Spleen (tissue), 7 donors: ENCODE data around the gene SDK2.

Source experiments
- CTCF ChIP-seq, 11 experiments: fragments of 200-600 bp in 7 of 11; fragments of 450-650 bp in 4 of 11; sonication (generic) in 4 of 11; IDR thresholded peaks in 8 of 11; conservative IDR thresholded peaks in 3 of 11; 1 replicate in 7 of 11; 2 replicates in 4 of 11; pipeline versions ENCODE4 v1.4.0 to v1.8.0; 2016 to 2021; ENCODE audit warnings: antibody characterized with exemption in 11 of 11, inconsistent platforms in 4 of 11, mild to moderate bottlenecking in 1 of 11
- POLR2A ChIP-seq, 3 donors: fragments of 450-650 bp; IDR thresholded peaks; one replicate each; pipeline ENCODE4 v1.5.1; 2017; ENCODE audit warnings: antibody characterized with exemption in 3 of 3, mild to moderate bottlenecking in 1 of 3
- donor health status: DM: no; HTN: no; CAD: no; lungs with moderate emphysema.
- donor health status: DM: no; HTN: no; CAD: no.
- donor health status: DM: no; HTN: no; CAD: no.

GRCh38 chr17:73343739-73344454 lies 300.3 kb downstream of the SDK2 start:
- TF ChIP-seq POLR2A (IDR thresholded peaks at IDR 0.05) = no peak
- no peak for TF ChIP-seq CTCF (IDR thresholded peaks at IDR 0.05 in 8 of 11, conservative IDR thresholded peaks at IDR 0.05 in 3 of 11)
